Panc1 (cell line): Measurements from ENCODE around the gene WDR59.

Experiments used
- CTCF ChIP-seq: fragments of 450-650 bp; IDR thresholded peaks from 2 replicates; pipeline ENCODE4 v1.5.1; 2017; ENCODE audit warnings: mild to moderate bottlenecking
- SIN3A ChIP-seq: IDR thresholded peaks from 2 replicates; pipeline ENCODE4 v1.6.1; 2012; ENCODE audit warnings: low read depth, mild to moderate bottlenecking, low read length, moderate library complexity, borderline replicate concordance; ENCODE audit not compliant: insufficient read depth
- TCF7L2 ChIP-seq: IDR thresholded peaks from 2 replicates; pipeline ENCODE4 v1.6.1; 2011; ENCODE audit warnings: mild to moderate bottlenecking, low read depth, low read length, inconsistent platforms

- no peak for TF ChIP-seq CTCF
- TF ChIP-seq TCF7L2 = no peak
- no peak for TF ChIP-seq SIN3A
Observed at GRCh38 chr16:74987027-74987681, 2.2 kb upstream of the WDR59 start.
